CD14-positive monocyte (primary cell): ENCODE data around the gene RASA2. TPM values are rescaled to one million over a fixed set of nuclear protein-coding genes. Genes with fewer than 3 reads are reported as not detected.

Experiments
- DNase-seq, 3 donors: peaks; one replicate each; pipeline ENCODE4 v3.0.0-alpha.2; 2011 to 2022
- H2AFZ ChIP-seq: 2 replicates; pipeline ENCODE4 v1.6.0; 2012; ENCODE audit warnings: mild to moderate bottlenecking, low read depth, low read length, inconsistent platforms; ENCODE audit not compliant: insufficient read depth, poor library complexity, severe bottlenecking
- H3K27ac ChIP-seq, 2 donors: 1 replicate in 1 of 2; 2 replicates in 1 of 2; pipeline ENCODE4 v1.5.1; 2012 to 2013; ENCODE audit warnings: low read length in 2 of 2, control low read depth in 1 of 2, inconsistent platforms in 1 of 2, low read depth in 1 of 2, mild to moderate bottlenecking in 1 of 2
- H3K27me3 ChIP-seq, 2 donors: one replicate each; pipeline versions ENCODE4 v1.6.0 to v1.6.1; 2011 to 2013; ENCODE audit warnings: low read length in 2 of 2; ENCODE audit not compliant: control insufficient read depth in 2 of 2, insufficient read depth in 2 of 2
- H3K36me3 ChIP-seq, 2 donors: replicated peaks in 1 of 2; 1 replicate in 1 of 2; 2 replicates in 1 of 2; pipeline versions ENCODE4 v1.5.1 to v1.6.1; 2012 to 2013; ENCODE audit warnings: low read length in 2 of 2, control low read depth in 1 of 2, inconsistent platforms in 1 of 2, mild to moderate bottlenecking in 1 of 2; ENCODE audit not compliant: insufficient read depth in 2 of 2, control insufficient read depth in 1 of 2
- H3K4me1 ChIP-seq, 2 donors: 1 replicate in 1 of 2; 2 replicates in 1 of 2; pipeline versions ENCODE4 v1.5.1 to v1.6.1; 2012 to 2013; ENCODE audit warnings: low read length in 2 of 2, control low read depth in 1 of 2, inconsistent platforms in 1 of 2, mild to moderate bottlenecking in 1 of 2, moderate library complexity in 1 of 2; ENCODE audit not compliant: insufficient read depth in 2 of 2, control insufficient read depth in 1 of 2
- H3K4me2 ChIP-seq: replicated peaks from 2 replicates; pipeline ENCODE3; 2012; ENCODE audit warnings: low read length, moderate library complexity, mild to moderate bottlenecking; ENCODE audit not compliant: poor library complexity, severe bottlenecking; ENCODE audit errors: extremely low read depth
- H3K4me3 ChIP-seq, 3 experiments: fragments of 200-600 bp in 1 of 3; sonication (generic) in 1 of 3; replicated peaks in 1 of 3; 1 replicate in 2 of 3; 2 replicates in 1 of 3; pipeline ENCODE4 v1.5.1; 2011 to 2013; ENCODE audit warnings: low read length in 3 of 3, mild to moderate bottlenecking in 3 of 3, control low read depth in 2 of 3, low read depth in 2 of 3, inconsistent platforms in 1 of 3, moderate library complexity in 1 of 3
- H3K79me2 ChIP-seq: 2 replicates; pipeline ENCODE4 v1.6.0; 2012; ENCODE audit warnings: mild to moderate bottlenecking, control low read depth, inconsistent platforms, low read length, moderate library complexity; ENCODE audit not compliant: insufficient read depth
- H3K9ac ChIP-seq: 2 replicates; pipeline ENCODE4 v1.6.0; 2017; ENCODE audit warnings: low read length, mild to moderate bottlenecking; ENCODE audit not compliant: insufficient read depth, poor library complexity, severe bottlenecking
- H3K9me3 ChIP-seq, 2 donors: replicated peaks in 1 of 2; 1 replicate in 1 of 2; 2 replicates in 1 of 2; pipeline versions ENCODE4 v1.5.1 to v1.6.1; 2012 to 2013; ENCODE audit warnings: low read length in 2 of 2, control low read depth in 1 of 2; ENCODE audit not compliant: control insufficient read depth in 1 of 2, insufficient read depth in 1 of 2
- H4K20me1 ChIP-seq: 2 replicates; pipeline ENCODE4 v1.6.0; 2012; ENCODE audit warnings: mild to moderate bottlenecking, low read length, control low read depth, moderate library complexity; ENCODE audit not compliant: insufficient read depth
- H3K27ac Mint-ChIP-seq, 7 donors: one replicate each; pipeline ENCODE4 v1.8.0; 2020; ENCODE audit warnings: mild to moderate bottlenecking in 7 of 7, mixed read lengths in 7 of 7, moderate library complexity in 6 of 7, inconsistent platforms in 2 of 7
- H3K27me3 Mint-ChIP-seq, 3 donors: one replicate each; pipeline ENCODE4 v1.8.0; 2021 to 2022; ENCODE audit warnings: low read depth in 3 of 3, mild to moderate bottlenecking in 3 of 3, mixed read lengths in 3 of 3, moderate library complexity in 3 of 3, inconsistent platforms in 1 of 3
- H3K36me3 Mint-ChIP-seq, 2 donors: one replicate each; pipeline ENCODE4 v1.8.0; 2020; ENCODE audit warnings: mixed read lengths in 2 of 2, inconsistent platforms in 1 of 2, mild to moderate bottlenecking in 1 of 2
- H3K4me1 Mint-ChIP-seq: one replicate; pipeline ENCODE4 v1.8.0; 2020; ENCODE audit warnings: mild to moderate bottlenecking, mixed read lengths
- H3K4me3 Mint-ChIP-seq, 2 donors: one replicate each; pipeline ENCODE4 v1.8.0; 2020; ENCODE audit warnings: mild to moderate bottlenecking in 2 of 2, mixed read lengths in 2 of 2, moderate library complexity in 1 of 2
- H3K9me3 Mint-ChIP-seq, 7 donors: one replicate each; pipeline ENCODE4 v1.8.0; 2020 to 2022; ENCODE audit warnings: mixed read lengths in 7 of 7, mild to moderate bottlenecking in 6 of 7, moderate library complexity in 6 of 7, inconsistent platforms in 2 of 7
- CTCF ChIP-seq: fragments of 200-600 bp; IDR thresholded peaks from one replicate; pipeline ENCODE4 v1.8.0; 2022; ENCODE audit warnings: antibody characterized with exemption, mild to moderate bottlenecking
- WGBS: methylation state at CpG from one replicate; pipeline ENCODE4 v1.1.5; 2013; ENCODE audit warnings: missing lambda C conversion rate; ENCODE audit not compliant: insufficient coverage; 5-methylcytosine and 5-hydroxymethylcytosine counted together
- intact Hi-C, 2 donors: fragments of 100-400 bp; cut with micrococcal nuclease; formaldehyde crosslinking; loops; one replicate each; pipeline versions ENCODE4 v1.15.0 to v1.15.1; 2023
- polyA plus RNA-seq, 3 donors: library from polyadenylated mRNA; depleted of rRNA in 1 of 3; unstranded in 2 of 3; stranded (reverse) in 1 of 3; fragments of 300-500 nt in 2 of 3; fragments of >200 nt in 1 of 3; fragmentation: Illumina TruSeq in 2 of 3; gene quantifications; 1 replicate in 2 of 3; 2 replicates in 1 of 3; pipeline ENCODE4 v1.2.3, GENCODE V29; 2012 to 2021

RASA2 gene
- polyA plus RNA-seq, 3 donors, result 7.0 to 13.5 (median 8.8) TPM

DNA sequence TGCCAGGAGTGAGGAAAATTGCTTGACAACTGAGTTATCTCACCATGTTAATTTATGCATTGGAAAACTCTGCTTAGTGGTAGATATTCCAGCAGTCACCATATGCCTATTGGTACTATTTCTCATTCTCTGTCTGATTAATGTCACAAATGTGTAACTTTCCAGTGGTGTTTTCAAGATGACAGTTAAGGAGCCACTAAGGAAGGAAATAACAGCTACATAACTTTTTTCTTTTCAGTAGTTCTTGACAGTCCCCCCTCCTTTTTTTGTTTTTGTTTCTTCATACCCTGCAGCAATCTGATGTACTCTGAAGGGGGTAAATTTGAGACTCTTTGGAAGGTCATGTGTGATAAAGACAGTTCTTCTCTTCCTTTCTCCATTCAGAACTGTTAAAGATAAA is 13.1 kb downstream of the RASA2 start:
- peak overlapping the region in 1 of 2 donors; percentile 63 for H3K4me3 Mint-ChIP-seq
- no peaks in the 10 kb centered on the region for H3K27me3 Mint-ChIP-seq
- TF ChIP-seq CTCF, result no peak
- Histone ChIP-seq H4K20me1 (peaks cover 22% of the 10 kb centered on the region), H3K4me2 (no peak overlapping the region), H3K9ac (no peak overlapping the region), H3K27ac (peak overlapping the region; percentile 25 to 84), H3K4me1 (peaks cover 25 to 28% of the 10 kb centered on the region in 2 donors), H3K9me3 (no peaks in the 10 kb centered on the region), H3K27me3 (no peaks in the 10 kb centered on the region), H3K36me3 (peaks cover 5 to 26% of the 10 kb centered on the region in 2 donors), H2AFZ (no peak overlapping the region), H3K4me3 (peak overlapping the region in 1 of 3 experiments; percentile 71), H3K79me2 (peaks cover 85% of the 10 kb centered on the region)
- peaks cover 8 to 12% of the 10 kb centered on the region in 2 donors for H3K36me3 Mint-ChIP-seq
- H3K27ac Mint-ChIP-seq, result peak overlapping the region; percentile 90 to 97 (median 95)
- H3K9me3 Mint-ChIP-seq, result peaks cover 0 to 3% (median 0%) of the 10 kb centered on the region in 7 donors
- DNase-seq, result no peak
- H3K4me1 Mint-ChIP-seq, result peaks cover 29% of the 10 kb centered on the region
- intact Hi-C loops, result no loop called here

DNA sequence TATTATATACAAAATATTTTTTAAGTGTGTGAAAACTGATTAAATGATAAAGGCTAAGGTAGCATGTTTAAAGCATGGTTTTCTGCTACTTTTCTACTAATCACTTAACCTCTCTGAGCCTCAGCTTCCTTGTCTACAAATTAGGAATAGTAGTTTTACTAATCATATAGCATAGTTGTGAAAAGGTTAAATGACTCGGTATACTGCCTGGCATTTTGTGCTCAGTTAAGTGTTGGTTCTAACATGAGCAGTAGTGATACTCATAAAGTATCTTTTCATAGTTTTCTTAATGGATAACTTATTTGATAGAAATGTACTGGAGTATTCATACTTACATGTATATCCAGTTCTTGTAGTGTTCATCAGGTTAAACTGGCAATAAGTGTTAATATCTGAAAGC is 13.6 kb downstream of the RASA2 start:
- no peak for TF ChIP-seq CTCF
- peak overlapping the region in 2 of 7 donors; percentile 93 to 97 for H3K27ac Mint-ChIP-seq
- no peak overlapping the region for H2AFZ ChIP-seq
- peaks cover 29% of the 10 kb centered on the region for H3K4me1 Mint-ChIP-seq
- H3K9me3 Mint-ChIP-seq, result peaks cover 0 to 3% (median 0%) of the 10 kb centered on the region in 7 donors
- H3K4me3 Mint-ChIP-seq, result no peak overlapping the region
- no CpG with 5 or more reads among the region's 1 CpG for WGBS
- no peaks in the 10 kb centered on the region for H3K9me3 ChIP-seq
- no peak overlapping the region for H3K4me2 ChIP-seq
- H4K20me1 ChIP-seq, result peaks cover 27% of the 10 kb centered on the region
- no peaks in the 10 kb centered on the region for H3K27me3 Mint-ChIP-seq
- H3K27me3 ChIP-seq, result no peaks in the 10 kb centered on the region
- peaks cover 6 to 12% of the 10 kb centered on the region in 2 donors for H3K36me3 Mint-ChIP-seq
- peak overlapping the region in 1 of 2 donors; percentile 84 for H3K27ac ChIP-seq
- H3K79me2 ChIP-seq, result peaks cover 85% of the 10 kb centered on the region
- H3K4me1 ChIP-seq, result peaks cover 25 to 28% of the 10 kb centered on the region in 2 donors
- H3K9ac ChIP-seq, result no peak overlapping the region
- intact Hi-C loops, result no loop called here
- H3K36me3 ChIP-seq, result peaks cover 5 to 26% of the 10 kb centered on the region in 2 donors
- H3K4me3 ChIP-seq, result no peak overlapping the region
- no peak for DNase-seq
